ENCODE measurements around the gene KRT73.

KRT73 gene

GRCh38 chr12:52605542-52605941 is 12.8 kb downstream of the KRT73 start:
- intact Hi-C loops (cut with DNase I; ENCODE audit: low total_unique reads), result no loop called here
- Histone ChIP-seq H3K27ac (no peak overlapping the region), H3K9me3 (no peaks in the 10 kb centered on the region), H3K27me3 (peaks cover 0 to 41% of the 10 kb centered on the region in 2 donors), H3K4me1 (no peaks in the 10 kb centered on the region), H3K36me3 (no peaks in the 10 kb centered on the region), H3K4me3 (no peak overlapping the region)
- no peak for DNase-seq
- TF ChIP-seq, protein P1, sequence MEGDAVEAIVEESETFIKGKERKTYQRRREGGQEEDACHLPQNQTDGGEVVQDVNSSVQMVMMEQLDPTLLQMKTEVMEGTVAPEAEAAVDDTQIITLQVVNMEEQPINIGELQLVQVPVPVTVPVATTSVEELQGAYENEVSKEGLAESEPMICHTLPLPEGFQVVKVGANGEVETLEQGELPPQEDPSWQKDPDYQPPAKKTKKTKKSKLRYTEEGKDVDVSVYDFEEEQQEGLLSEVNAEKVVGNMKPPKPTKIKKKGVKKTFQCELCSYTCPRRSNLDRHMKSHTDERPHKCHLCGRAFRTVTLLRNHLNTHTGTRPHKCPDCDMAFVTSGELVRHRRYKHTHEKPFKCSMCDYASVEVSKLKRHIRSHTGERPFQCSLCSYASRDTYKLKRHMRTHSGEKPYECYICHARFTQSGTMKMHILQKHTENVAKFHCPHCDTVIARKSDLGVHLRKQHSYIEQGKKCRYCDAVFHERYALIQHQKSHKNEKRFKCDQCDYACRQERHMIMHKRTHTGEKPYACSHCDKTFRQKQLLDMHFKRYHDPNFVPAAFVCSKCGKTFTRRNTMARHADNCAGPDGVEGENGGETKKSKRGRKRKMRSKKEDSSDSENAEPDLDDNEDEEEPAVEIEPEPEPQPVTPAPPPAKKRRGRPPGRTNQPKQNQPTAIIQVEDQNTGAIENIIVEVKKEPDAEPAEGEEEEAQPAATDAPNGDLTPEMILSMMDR (IDR thresholded peaks at IDR 0.05), result no peak

DNA sequence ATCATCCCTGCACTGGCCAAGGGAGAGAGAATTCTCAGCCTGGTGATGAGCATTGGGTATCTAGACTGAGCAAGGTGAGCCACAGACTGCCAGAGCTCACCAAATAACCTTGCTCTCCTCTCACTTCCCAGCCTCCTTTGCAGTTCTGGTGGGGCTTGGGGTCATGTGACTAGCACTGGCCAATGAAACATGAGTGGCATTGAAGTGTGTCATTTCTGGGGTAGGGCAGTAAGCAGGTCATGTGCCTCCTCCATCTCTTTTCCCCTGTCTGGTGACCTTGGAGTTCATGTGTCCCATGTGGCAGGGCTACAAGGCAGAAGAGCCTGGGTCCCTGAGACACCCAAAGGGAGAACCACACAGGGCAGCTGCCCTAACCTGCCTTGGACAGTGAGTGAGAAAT is 13.5 kb downstream of the KRT73 start:
- no peak for DNase-seq
- Histone ChIP-seq H3K27ac (no peak overlapping the region), H3K4me1 (no peaks in the 10 kb centered on the region), H3K9me3 (no peaks in the 10 kb centered on the region), H3K27me3 (peaks cover 0 to 42% of the 10 kb centered on the region in 2 donors), H3K36me3 (no peaks in the 10 kb centered on the region), H3K4me3 (no peak overlapping the region)
- TF ChIP-seq, protein P1 (IDR thresholded peaks at IDR 0.05), result no peak
- intact Hi-C loops (cut with DNase I; ENCODE audit: low total_unique reads), result no loop called here

- no peaks in the 10 kb centered on the region for H3K4me1 ChIP-seq
- peaks cover 0 to 40% of the 10 kb centered on the region in 2 donors for H3K27me3 ChIP-seq
- H3K4me3 ChIP-seq, result no peak overlapping the region
- no peaks in the 10 kb centered on the region for H3K9me3 ChIP-seq
- no peak for DNase-seq
- no peak overlapping the region for H3K27ac ChIP-seq
- H3K36me3 ChIP-seq, result no peaks in the 10 kb centered on the region
- TF ChIP-seq, protein P1 (IDR thresholded peaks at IDR 0.05), result no peak
- intact Hi-C loops (cut with DNase I; ENCODE audit: low total_unique reads), result no loop called here
Measured at GRCh38 chr12:52603314-52603713, 15.0 kb downstream of the KRT73 start.

DNA sequence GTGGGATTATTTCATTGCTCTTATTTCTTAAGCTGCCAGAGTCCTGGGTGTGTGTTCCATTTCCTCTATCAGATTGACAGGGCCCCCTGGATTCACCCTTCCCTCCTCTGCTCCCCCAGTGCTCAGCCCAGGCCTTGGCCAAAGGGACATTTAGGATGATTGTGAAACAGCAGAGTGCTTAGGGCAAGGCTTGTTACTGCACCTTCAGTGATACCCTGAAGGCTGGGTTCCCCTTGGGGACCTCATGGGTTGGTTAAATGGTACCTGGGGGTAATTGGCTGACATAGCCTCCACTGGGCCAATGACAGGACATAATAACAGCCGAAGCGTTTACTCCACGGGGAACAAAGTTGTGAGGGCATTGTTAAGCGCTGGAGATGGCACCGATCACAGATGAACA is 15.8 kb downstream of the KRT73 start:
- no peak for DNase-seq

GRCh38 chr12:52601671-52602070 is 16.7 kb downstream of the KRT73 start:
- TF ChIP-seq, protein P1 (IDR thresholded peaks at IDR 0.05), result no peak
- Histone ChIP-seq H3K36me3 (no peaks in the 10 kb centered on the region), H3K9me3 (no peaks in the 10 kb centered on the region), H3K27me3 (peaks cover 0 to 37% of the 10 kb centered on the region in 2 donors), H3K4me1 (no peaks in the 10 kb centered on the region), H3K4me3 (no peak overlapping the region), H3K27ac (no peak overlapping the region)
- no peak for DNase-seq
- intact Hi-C loops (cut with DNase I; ENCODE audit: low total_unique reads), result no loop called here

More for the DNA sequence above, 15.8 kb downstream of the KRT73 start:
- H3K27me3 ChIP-seq, result peaks cover 0 to 37% of the 10 kb centered on the region in 2 donors
- no peak overlapping the region for H3K4me3 ChIP-seq
- H3K4me1 ChIP-seq, result no peaks in the 10 kb centered on the region
- no peaks in the 10 kb centered on the region for H3K9me3 ChIP-seq
- intact Hi-C loops (cut with DNase I; ENCODE audit: low total_unique reads), result no loop called here
- no peak overlapping the region for H3K27ac ChIP-seq
- no peaks in the 10 kb centered on the region for H3K36me3 ChIP-seq
- TF ChIP-seq, protein P1 (IDR thresholded peaks at IDR 0.05), result no peak

- no peaks in the 10 kb centered on the region for H3K36me3 ChIP-seq
- H3K4me1 ChIP-seq, result no peaks in the 10 kb centered on the region
- DNase-seq, result no peak
- H3K27ac ChIP-seq, result no peak within 1 kb of the TSS
- peaks cover 0 to 37% of the 10 kb centered on the region in 2 donors for H3K27me3 ChIP-seq
- intact Hi-C loops (cut with DNase I; ENCODE audit: low total_unique reads), result no loop called here
- TF ChIP-seq, protein P1 (IDR thresholded peaks at IDR 0.05), result no peak
- no peaks in the 10 kb centered on the region for H3K9me3 ChIP-seq
- H3K4me3 ChIP-seq, result no peak within 1 kb of the TSS
Measured at GRCh38 chr12:52600941-52601481, 17.3 kb downstream of the KRT73 start, which contains the start of gene KRT72. Gene KRT72, minus strand, starts transcription at chr12:52601463. Its CDS starts 11 bp downstream, at chr12:52601452.
